OCI-LY3 (cell line): ENCODE measurements around the gene KIDINS220.

Experiments
- H2AFZ ChIP-seq: fragments of 200-600, 300-600 bp; shearing (Covaris generic); 2 replicates; pipeline ENCODE4 v1.6.0; 2014; ENCODE audit warnings: antibody characterized with exemption, low read depth, low read length
- H3K27ac ChIP-seq: fragments of 200-600, 300-600 bp; sonication (generic); 2 replicates; pipeline ENCODE4 v1.5.1; 2014; ENCODE audit warnings: mild to moderate bottlenecking, low read length, moderate library complexity, mixed read lengths
- H3K27me3 ChIP-seq: fragments of 200-600, 300-600 bp; sonication (generic); 2 replicates; pipeline ENCODE4 v1.6.1; 2014; ENCODE audit warnings: low read depth, low read length, mixed read lengths
- H3K36me3 ChIP-seq: fragments of 200-600, 300-600 bp; sonication (generic); replicated peaks from 2 replicates; pipeline ENCODE3; 2014; ENCODE audit warnings: low read depth, low read length, mixed read lengths
- H3K4me1 ChIP-seq: fragments of 300-600, 200-600 bp; sonication (generic); 2 replicates; pipeline ENCODE4 v1.6.1; 2014; ENCODE audit warnings: low read length, mixed read lengths
- H3K4me2 ChIP-seq: fragments of 200-600, 300-600 bp; sonication (generic); 2 replicates; pipeline ENCODE4 v1.6.1; 2014; ENCODE audit warnings: low read length, mixed read lengths
- H3K4me3 ChIP-seq: fragments of 300-600, 200-600 bp; sonication (generic); 2 replicates; pipeline ENCODE4 v1.5.1; 2014; ENCODE audit warnings: antibody characterized with exemption, mild to moderate bottlenecking, low read length, moderate library complexity
- H3K79me2 ChIP-seq: fragments of 300-600, 200-600 bp; shearing (Covaris generic); 2 replicates; pipeline ENCODE4 v1.6.1; 2014; ENCODE audit warnings: mild to moderate bottlenecking, low read length, mixed read lengths
- H3K9ac ChIP-seq: fragments of 300-600, 200-600 bp; shearing (Covaris generic); 2 replicates; pipeline ENCODE4 v1.6.0; 2014; ENCODE audit warnings: mild to moderate bottlenecking, low read length, moderate library complexity
- H3K9me3 ChIP-seq: fragments of 200-600, 300-600 bp; shearing (Covaris generic); 2 replicates; pipeline ENCODE4 v1.6.1; 2014; ENCODE audit warnings: low read length, mixed read lengths; ENCODE audit not compliant: insufficient read depth
- H4K20me1 ChIP-seq: fragments of 200-600, 300-600 bp; sonication (generic); 2 replicates; pipeline ENCODE4 v1.6.1; 2016; ENCODE audit warnings: low read length, mixed read lengths; ENCODE audit not compliant: insufficient read depth
- EZH2phosphoT487 ChIP-seq: fragments of 200-600 bp; shearing (Covaris generic); IDR thresholded peaks from 2 replicates; pipeline ENCODE4 v1.6.1; 2018; ENCODE audit warnings: antibody characterized with exemption, mixed run types, low read depth
- TF ChIP-seq, protein P1 (sequence below): fragments of 200-600, 300-600 bp; sonication (generic); IDR thresholded peaks from 2 replicates; pipeline ENCODE4 v1.5.1; 2014; ENCODE audit warnings: antibody characterized with exemption, low read length, low read depth

Gene KIDINS220

DNA sequence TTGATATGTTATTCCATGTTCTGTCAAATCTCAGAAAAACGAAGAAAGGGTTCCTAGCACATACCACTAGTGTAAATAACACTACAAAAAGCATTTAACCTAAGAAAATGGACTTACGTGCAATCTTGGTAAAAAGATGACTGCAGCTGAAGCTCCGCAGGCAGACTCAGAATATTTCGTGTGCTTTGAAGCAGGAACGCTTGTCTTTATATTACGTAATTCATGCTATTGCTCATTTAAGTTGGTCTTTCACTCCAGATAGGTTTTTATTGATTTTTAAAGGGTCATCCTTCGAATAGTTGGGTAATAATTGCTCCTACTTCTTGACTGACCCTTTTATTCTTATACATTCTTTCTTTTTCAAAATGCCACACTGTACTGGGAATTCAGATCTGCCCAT lies 111.6 kb downstream of the KIDINS220 start:
- H3K79me2 ChIP-seq: no peaks in the 10 kb centered on the region
- H3K27ac ChIP-seq: no peak overlapping the region
- H3K4me1 ChIP-seq: no peaks in the 10 kb centered on the region
- no peaks in the 10 kb centered on the region for H4K20me1 ChIP-seq
- H3K4me3 ChIP-seq: no peak overlapping the region
- TF ChIP-seq, protein P1, sequence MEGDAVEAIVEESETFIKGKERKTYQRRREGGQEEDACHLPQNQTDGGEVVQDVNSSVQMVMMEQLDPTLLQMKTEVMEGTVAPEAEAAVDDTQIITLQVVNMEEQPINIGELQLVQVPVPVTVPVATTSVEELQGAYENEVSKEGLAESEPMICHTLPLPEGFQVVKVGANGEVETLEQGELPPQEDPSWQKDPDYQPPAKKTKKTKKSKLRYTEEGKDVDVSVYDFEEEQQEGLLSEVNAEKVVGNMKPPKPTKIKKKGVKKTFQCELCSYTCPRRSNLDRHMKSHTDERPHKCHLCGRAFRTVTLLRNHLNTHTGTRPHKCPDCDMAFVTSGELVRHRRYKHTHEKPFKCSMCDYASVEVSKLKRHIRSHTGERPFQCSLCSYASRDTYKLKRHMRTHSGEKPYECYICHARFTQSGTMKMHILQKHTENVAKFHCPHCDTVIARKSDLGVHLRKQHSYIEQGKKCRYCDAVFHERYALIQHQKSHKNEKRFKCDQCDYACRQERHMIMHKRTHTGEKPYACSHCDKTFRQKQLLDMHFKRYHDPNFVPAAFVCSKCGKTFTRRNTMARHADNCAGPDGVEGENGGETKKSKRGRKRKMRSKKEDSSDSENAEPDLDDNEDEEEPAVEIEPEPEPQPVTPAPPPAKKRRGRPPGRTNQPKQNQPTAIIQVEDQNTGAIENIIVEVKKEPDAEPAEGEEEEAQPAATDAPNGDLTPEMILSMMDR: no peak
- no peak for TF ChIP-seq EZH2phosphoT487
- no peak overlapping the region for H2AFZ ChIP-seq
- H3K4me2 ChIP-seq: no peak overlapping the region
- no peaks in the 10 kb centered on the region for H3K27me3 ChIP-seq
- no peak overlapping the region for H3K9ac ChIP-seq
- no peaks in the 10 kb centered on the region for H3K36me3 ChIP-seq
- H3K9me3 ChIP-seq: no peaks in the 10 kb centered on the region

DNA sequence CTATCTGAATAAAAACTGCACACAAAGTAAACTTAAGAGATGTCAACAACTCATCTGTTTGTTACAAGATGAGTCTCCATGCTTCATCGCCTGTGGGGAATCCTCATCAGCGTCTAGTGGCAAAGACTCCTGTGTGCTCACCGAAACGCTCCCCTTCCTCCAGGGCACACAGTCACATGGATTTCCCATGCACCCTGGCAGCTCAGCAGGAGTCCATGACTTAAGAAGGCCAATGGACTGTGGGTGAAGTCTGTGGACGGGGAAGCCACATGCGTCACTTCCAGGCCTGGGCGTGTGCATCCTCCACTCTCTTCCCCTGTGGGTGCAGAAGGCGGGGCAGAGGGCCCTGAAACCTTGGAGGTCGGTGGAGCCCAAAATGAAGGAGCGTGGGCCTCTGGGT lies 114.4 kb downstream of the KIDINS220 start:
- Histone ChIP-seq H3K79me2 (no peaks in the 10 kb centered on the region), H3K9ac (no peak overlapping the region), H2AFZ (no peak overlapping the region), H3K27ac (no peak overlapping the region), H3K36me3 (no peaks in the 10 kb centered on the region), H3K27me3 (no peaks in the 10 kb centered on the region), H3K4me3 (no peak overlapping the region), H3K9me3 (no peaks in the 10 kb centered on the region), H3K4me2 (no peak overlapping the region), H4K20me1 (no peaks in the 10 kb centered on the region), H3K4me1 (no peaks in the 10 kb centered on the region)
- TF ChIP-seq EZH2phosphoT487: no peak
- TF ChIP-seq, protein P1: no peak

DNA sequence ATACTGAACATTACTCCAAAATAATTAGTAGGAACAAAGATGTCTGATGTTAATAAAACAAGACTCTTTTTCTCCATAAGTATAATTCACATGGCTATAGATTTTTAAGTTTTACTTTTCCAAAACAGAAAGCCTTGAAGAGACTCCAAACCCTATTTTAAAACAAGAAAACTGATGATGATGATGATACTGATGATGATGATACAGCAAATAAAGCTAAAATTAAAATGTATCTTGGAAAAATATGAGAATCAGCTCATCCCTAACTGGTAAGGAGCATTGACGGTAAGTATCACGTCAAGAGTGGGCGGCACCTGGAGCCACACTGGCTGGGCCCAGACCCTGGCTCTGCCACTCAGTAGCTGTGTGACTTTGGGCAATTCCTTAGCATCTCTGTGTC lies 116.0 kb downstream of the KIDINS220 start:
- Histone ChIP-seq H3K79me2 (no peaks in the 10 kb centered on the region), H3K4me3 (no peak overlapping the region), H3K36me3 (no peaks in the 10 kb centered on the region), H3K27ac (no peak overlapping the region), H2AFZ (no peak overlapping the region), H3K9me3 (no peaks in the 10 kb centered on the region), H3K9ac (no peak overlapping the region), H3K4me1 (no peaks in the 10 kb centered on the region), H4K20me1 (no peaks in the 10 kb centered on the region), H3K27me3 (no peaks in the 10 kb centered on the region), H3K4me2 (no peak overlapping the region)
- TF ChIP-seq, protein P1: no peak
- TF ChIP-seq EZH2phosphoT487: no peak

DNA sequence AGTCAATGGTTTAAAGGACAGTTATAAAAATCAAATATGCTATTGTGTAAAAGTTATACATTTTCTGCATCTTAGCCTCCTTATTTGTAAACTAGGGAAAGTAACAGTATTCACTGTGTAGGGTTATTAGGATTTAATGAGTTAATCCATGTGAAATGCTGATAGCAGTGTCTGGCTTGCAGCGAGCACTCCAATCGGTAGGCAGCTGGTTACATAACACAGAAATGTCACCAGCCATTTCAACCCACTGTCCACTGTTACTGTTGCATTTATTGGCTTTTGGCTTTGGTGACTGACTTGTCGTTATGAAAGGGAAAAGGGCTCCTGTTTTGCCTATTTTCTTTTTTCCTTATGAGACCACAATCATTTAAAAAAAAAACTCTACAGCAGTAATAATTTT lies 116.7 kb downstream of the KIDINS220 start:
- Histone ChIP-seq H3K4me2 (no peak overlapping the region), H3K4me1 (no peaks in the 10 kb centered on the region), H3K36me3 (no peaks in the 10 kb centered on the region), H3K79me2 (no peaks in the 10 kb centered on the region), H4K20me1 (no peaks in the 10 kb centered on the region), H3K4me3 (no peak overlapping the region), H2AFZ (no peak overlapping the region), H3K9ac (no peak overlapping the region), H3K27ac (no peak overlapping the region), H3K9me3 (peaks cover 6% of the 10 kb centered on the region; the same call in 1 of the 2 replicates), H3K27me3 (no peaks in the 10 kb centered on the region)
- TF ChIP-seq EZH2phosphoT487: no peak
- TF ChIP-seq, protein P1: no peak
